ENCODE data around the gene MTHFD2L. TPM values are rescaled to one million over a fixed set of nuclear protein-coding genes. Genes with fewer than 3 reads are reported as not detected.

MTHFD2L gene
- total and polyA plus RNA-seq, 2 donors from 2014 or later, result 12.3 to 16.3 TPM

- no peak overlapping the region for H3K4me3 ChIP-seq (ENCODE audit: low read length in 3 of 3)
- H3K36me3 ChIP-seq (ENCODE audit: control insufficient read depth in 2 of 3, insufficient read depth in 3 of 3, low read length in 3 of 3), result no peaks in the 10 kb centered on the region
- intact Hi-C loops (cut with DNase I), result no loop called here
- TF ChIP-seq CTCF (IDR thresholded peaks at IDR 0.05; ENCODE audit: borderline replicate concordance, extremely low read depth, insufficient read depth), result no peak
- no peak for FAIRE-seq
- H3K27me3 ChIP-seq (ENCODE audit: control insufficient read depth, insufficient read depth, low read length), result no peaks in the 10 kb centered on the region
- peak overlapping the region; percentile 52 to 82 for H3K27ac ChIP-seq (ENCODE audit: low read depth in 2 of 2, low read length in 2 of 2)
- DNase-seq, result peak in 3 of 5 donors; percentile 32 to 62 (median 35)
- H3K4me1 ChIP-seq (ENCODE audit: control insufficient read depth in 2 of 3, insufficient read depth in 2 of 3, low read depth in 1 of 3, low read length in 3 of 3), result peaks cover 0 to 9% (median 8%) of the 10 kb centered on the region in 3 donors
- H3K9ac ChIP-seq (ENCODE audit: low read length in 3 of 3), result no peak overlapping the region
- H3K9me3 ChIP-seq (ENCODE audit: control insufficient read depth in 2 of 3, insufficient read depth in 1 of 3, low read length in 3 of 3), result no peaks in the 10 kb centered on the region
These were observed 48.6 kb upstream of the MTHFD2L start for GRCh38 chr4:74109116-74109869.

GRCh38 chr4:74109870-74110605 lies 47.9 kb upstream of the MTHFD2L start:
- Histone ChIP-seq H3K9ac (ENCODE audit: low read length in 3 of 3) (no peak overlapping the region), H3K36me3 (ENCODE audit: control insufficient read depth in 2 of 3, insufficient read depth in 3 of 3, low read length in 3 of 3) (no peaks in the 10 kb centered on the region), H3K4me1 (ENCODE audit: control insufficient read depth in 2 of 3, insufficient read depth in 2 of 3, low read depth in 1 of 3, low read length in 3 of 3) (peaks cover 0 to 9% (median 8%) of the 10 kb centered on the region in 3 donors), H3K9me3 (ENCODE audit: control insufficient read depth in 2 of 3, insufficient read depth in 1 of 3, low read length in 3 of 3) (no peaks in the 10 kb centered on the region), H3K4me3 (ENCODE audit: low read length in 3 of 3) (no peak overlapping the region), H3K27me3 (ENCODE audit: control insufficient read depth, insufficient read depth, low read length) (no peaks in the 10 kb centered on the region), H3K27ac (ENCODE audit: low read depth in 2 of 2, low read length in 2 of 2) (peak overlapping the region; percentile 52 to 82)
- TF ChIP-seq CTCF (IDR thresholded peaks at IDR 0.05; ENCODE audit: borderline replicate concordance, extremely low read depth, insufficient read depth), result no peak
- DNase-seq, result peak in 1 of 5 donors; percentile 19
- FAIRE-seq, result no peak
- intact Hi-C loops (cut with DNase I), result no loop called here

GRCh38 chr4:74110670-74111069 lies 47.2 kb upstream of the MTHFD2L start:
- H3K4me1 ChIP-seq (ENCODE audit: control insufficient read depth in 2 of 3, insufficient read depth in 2 of 3, low read depth in 1 of 3, low read length in 3 of 3), result peaks cover 0 to 9% (median 8%) of the 10 kb centered on the region in 3 donors
- H3K9ac ChIP-seq (ENCODE audit: low read length in 3 of 3), result no peak overlapping the region
- no peak for DNase-seq
- H3K36me3 ChIP-seq (ENCODE audit: control insufficient read depth in 2 of 3, insufficient read depth in 3 of 3, low read length in 3 of 3), result no peaks in the 10 kb centered on the region
- no peak overlapping the region for H3K4me3 ChIP-seq (ENCODE audit: low read length in 3 of 3)
- no peak for FAIRE-seq
- H3K9me3 ChIP-seq (ENCODE audit: control insufficient read depth in 2 of 3, insufficient read depth in 1 of 3, low read length in 3 of 3), result no peaks in the 10 kb centered on the region
- no peak for TF ChIP-seq CTCF (IDR thresholded peaks at IDR 0.05; ENCODE audit: borderline replicate concordance, extremely low read depth, insufficient read depth)
- H3K27ac ChIP-seq (ENCODE audit: low read depth in 2 of 2, low read length in 2 of 2), result no peak overlapping the region
- intact Hi-C loops (cut with DNase I), result no loop called here
- H3K27me3 ChIP-seq (ENCODE audit: control insufficient read depth, insufficient read depth, low read length), result no peaks in the 10 kb centered on the region

Measured in kidney (tissue), 14 donors.